GM19395 (cell line): ENCODE results near the gene ANAPC16.
"Not testable (repeated sequence)": the region's sequence is repeated elsewhere in the genome, so short reads cannot be mapped to it uniquely, and the experiment has no call there.

Experiments
- ATAC-seq: cut with Tn5 transposase; IDR thresholded peaks from one replicate; pipeline ENCODE4 v1.9.1; 2021; ENCODE audit warnings: mild to moderate bottlenecking, moderate library complexity; ENCODE audit not compliant: unreplicated experiment

Gene ANAPC16

GRCh38 chr10:72277340-72277995 lies 61.7 kb downstream of the ANAPC16 start:
- ATAC-seq = no peak

GRCh38 chr10:72277996-72278667 lies 62.3 kb downstream of the ANAPC16 start:
- ATAC-seq = no peak

DNA sequence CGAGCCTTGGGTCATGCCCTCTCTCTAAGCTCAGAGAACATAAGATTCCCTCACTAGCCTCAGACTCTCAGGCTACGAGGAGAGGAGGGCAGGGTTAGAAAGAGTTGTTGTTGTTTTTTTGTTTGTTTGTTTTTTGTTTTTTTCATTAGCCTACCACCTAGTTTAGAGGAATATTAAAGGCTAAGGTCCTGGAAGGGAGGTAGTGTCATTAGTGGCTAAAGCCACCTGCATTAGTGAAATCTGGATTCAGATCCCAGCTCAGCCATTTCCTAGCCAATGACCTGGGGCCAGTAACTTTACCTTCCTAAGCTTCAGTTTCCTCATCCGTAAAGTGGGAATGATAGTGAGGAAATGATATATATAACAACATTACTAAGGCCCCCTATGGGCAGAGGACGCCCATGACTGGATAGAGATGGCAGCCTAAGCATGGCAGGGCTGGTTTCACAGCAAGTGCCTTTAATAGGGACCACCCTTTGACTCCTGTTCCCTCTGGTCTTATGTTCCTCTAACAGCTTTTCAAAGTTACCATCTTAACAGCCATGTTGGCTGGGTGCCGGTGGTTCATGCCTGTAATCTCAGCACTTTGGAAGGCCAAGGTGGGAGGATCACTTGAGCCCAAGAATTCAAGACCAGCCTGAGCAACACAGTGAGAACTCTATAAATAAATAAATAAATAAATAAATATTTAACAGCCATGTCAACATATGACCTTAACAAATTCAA lies 63.0 kb downstream of the ANAPC16 start:
- ATAC-seq = no peak

DNA sequence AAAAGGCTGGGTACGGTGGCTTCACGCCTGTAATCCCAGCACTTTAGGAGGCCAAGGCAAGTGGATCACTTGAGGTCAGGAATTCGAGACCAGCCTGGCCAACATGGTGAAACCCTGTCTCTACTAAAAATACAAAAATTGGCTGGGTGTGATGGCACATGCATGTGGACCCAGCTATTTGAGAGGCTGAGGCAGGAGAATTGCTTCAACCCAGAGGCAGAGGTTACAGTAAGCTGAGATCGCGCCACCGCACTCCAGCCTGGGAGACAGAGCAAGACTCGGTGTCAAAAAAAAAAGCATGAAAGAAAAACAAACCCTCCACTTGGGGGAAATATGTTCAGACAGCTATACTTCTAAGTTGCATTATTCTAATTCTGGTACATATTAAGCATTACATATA lies 63.8 kb downstream of the ANAPC16 start:
- not testable (repeated sequence) for ATAC-seq

GRCh38 chr10:72283131-72283530 lies 67.3 kb downstream of the ANAPC16 start:
- no peak for ATAC-seq
